GM21526 (cell line): ENCODE data around the gene NPPC.
"Not testable (repeated sequence)": the region's sequence is repeated elsewhere in the genome, so short reads cannot be mapped to it uniquely, and the experiment has no call there.

ENCODE experiments used
- ATAC-seq: cut with Tn5 transposase; IDR thresholded peaks from one replicate; pipeline ENCODE4 v1.9.1; 2021; ENCODE audit warnings: moderate library complexity; ENCODE audit not compliant: unreplicated experiment, low FRiP score

The NPPC gene

DNA sequence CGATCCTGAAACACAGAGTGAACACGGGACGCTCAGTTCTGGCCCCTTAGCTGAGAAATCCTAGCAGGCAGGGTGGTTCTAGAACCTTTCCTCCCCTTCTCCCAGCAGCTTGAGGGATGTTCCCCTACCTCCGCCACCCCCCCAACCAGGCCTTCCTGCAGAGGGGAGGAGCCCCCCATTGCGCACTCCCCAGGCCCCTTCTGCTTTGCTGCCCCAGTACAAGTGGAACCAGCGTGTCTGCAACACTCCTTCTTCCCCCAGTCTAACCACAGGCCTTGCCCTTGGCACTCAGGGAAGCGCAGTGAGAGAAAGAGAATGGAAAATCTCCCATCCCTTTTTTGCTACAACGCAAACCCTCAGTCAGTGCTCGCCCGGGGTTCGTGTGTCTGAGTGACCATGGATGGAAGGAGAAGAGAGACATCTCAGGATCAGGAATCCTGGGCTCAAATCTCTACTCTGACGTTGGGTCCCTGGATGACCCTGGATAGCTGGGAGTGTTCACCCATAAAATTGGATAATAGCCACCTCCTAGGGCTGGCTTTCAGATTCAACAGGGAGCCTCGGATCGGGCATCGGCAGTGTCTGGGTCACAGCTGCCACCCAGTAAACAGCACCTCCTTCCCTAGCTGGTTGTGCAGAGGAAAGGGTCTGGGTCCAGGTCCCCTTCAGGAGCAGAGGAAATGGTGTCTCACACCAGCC, 3.7 kb downstream of the NPPC start:
- no peak for ATAC-seq

- no peak for ATAC-seq
These were observed 5.4 kb downstream of the NPPC start for GRCh38 chr2:231920795-231921194.

DNA sequence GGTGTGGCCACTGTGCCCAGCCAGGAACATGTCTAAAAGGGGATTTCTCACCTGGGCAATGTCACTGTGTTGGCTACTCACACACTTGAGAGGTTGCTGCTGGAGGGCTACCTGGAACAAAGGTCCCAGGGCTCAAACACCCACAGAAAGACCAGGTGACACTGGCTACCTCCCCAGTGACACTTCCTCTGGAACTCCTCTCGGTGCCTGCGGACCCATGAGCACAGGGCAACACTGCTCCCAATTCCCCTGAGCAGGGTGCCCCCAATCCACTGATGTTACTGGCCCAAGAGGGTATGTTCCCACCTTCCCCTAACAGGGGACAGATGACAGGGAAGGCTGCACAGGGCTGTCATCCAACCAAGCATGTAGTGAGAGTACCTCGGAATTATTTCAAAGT, 5.8 kb downstream of the NPPC start:
- ATAC-seq: no peak

- ATAC-seq: no peak
These were observed 6.7 kb downstream of the NPPC start for GRCh38 chr2:231919341-231920035.

- no peak for ATAC-seq
These were observed 7.5 kb downstream of the NPPC start for GRCh38 chr2:231918501-231919330.

- no peak for ATAC-seq
These were observed 8.7 kb downstream of the NPPC start for GRCh38 chr2:231917280-231918066.

DNA sequence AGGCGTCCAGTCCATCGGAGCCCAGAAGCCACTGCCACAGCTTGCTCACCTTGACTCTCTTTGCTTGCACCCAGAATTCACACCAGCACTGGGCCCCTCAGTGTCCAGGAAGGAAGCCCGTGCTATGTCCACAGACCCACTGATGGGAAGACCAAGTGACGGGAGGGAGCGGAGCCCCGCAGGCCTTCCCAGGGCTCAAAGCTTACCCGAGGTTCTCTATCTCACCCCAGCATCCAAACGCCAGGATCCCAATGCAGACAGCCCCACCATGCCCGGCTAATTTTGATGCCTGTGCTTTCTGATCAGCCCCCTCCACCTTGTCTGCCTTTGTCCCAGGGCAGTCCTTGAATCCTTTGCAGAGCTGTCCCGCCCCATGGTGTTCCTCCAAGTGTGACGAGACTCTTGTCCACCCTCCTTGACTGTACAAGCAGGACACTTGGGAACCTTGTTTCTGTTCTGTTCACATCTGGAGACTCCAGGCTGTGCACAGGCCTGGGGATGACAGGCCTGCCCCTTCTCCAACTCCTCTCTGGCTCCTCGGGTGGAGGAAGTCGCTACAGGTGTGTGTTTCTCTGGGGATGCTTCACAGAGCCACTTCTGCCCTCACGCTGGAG, 12.0 kb downstream of the NPPC start:
- ATAC-seq: no peak

GRCh38 chr2:231911381-231911780, 14.8 kb downstream of the NPPC start:
- ATAC-seq: no peak

DNA sequence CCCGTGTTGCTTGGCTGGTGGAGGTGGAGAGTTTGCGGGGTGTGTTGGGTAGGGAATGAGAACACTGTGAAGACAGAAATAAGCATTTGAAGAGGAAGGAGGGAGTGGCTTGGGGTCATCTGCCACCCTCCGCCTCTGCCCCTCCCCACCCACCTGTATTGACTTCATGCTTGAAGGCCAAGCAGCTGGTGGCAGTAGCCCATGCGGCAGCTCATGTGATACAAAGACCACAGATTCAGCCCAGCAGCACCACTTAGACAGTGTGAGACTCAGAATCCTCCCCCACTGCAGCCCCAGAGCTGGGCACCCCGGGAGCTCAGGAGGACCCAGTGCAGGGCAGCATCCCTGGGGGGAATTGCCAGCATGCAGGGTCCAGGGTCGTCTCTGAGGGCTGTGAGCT, 15.4 kb downstream of the NPPC start:
- ATAC-seq: no peak

DNA sequence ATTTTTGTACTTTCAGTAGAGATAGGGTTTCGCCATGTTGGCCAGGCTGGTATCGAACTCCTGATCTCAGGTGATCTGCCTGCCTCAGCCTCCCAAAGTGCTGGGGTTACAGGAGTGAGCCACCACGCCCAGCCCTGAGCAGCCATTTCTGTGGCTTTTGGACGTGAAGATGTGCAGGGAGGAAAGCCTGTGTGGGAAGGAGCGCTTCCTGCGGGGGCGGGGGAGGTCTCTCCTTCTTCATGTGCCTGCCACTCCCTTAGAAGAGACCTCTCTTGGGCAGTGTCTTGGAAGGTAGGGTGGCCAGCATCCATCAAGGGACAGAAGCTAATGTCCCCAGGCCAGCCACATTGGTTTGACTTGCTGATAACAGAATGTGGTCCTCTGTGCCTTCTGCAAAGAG, 16.0 kb downstream of the NPPC start:
- not testable (repeated sequence) for ATAC-seq

GRCh38 chr2:231909631-231910030, 16.6 kb downstream of the NPPC start:
- ATAC-seq: no peak

GRCh38 chr2:231908584-231908983, 17.6 kb downstream of the NPPC start:
- no peak for ATAC-seq

- no peak for ATAC-seq
These were observed 18.4 kb downstream of the NPPC start for GRCh38 chr2:231907765-231908164.

- no peak for ATAC-seq
These were observed 21.2 kb downstream of the NPPC start for GRCh38 chr2:231905026-231905425.

DNA sequence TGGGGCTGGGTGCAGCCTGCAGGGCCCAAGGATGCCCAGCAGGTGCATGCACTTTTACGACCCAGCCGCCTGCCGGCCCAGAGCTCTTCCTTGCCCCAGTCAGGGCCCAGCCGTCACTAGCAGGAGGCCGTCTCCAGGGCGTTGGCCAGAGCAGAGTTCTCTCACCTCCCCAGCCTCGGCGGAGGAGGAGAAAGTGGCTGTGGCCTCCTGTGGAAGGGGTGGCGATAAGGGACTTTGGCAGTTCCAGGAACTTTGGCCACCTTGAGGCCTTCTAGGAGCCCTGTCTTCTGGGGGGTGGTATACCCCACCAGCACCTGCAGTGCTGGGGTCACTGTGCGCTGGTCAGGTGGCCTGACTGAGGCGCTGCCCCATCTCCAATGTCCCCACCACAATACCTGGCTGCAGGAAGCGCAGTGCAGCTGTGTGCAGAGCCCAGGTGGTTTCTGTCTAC, 22.0 kb downstream of the NPPC start:
- no peak for ATAC-seq

DNA sequence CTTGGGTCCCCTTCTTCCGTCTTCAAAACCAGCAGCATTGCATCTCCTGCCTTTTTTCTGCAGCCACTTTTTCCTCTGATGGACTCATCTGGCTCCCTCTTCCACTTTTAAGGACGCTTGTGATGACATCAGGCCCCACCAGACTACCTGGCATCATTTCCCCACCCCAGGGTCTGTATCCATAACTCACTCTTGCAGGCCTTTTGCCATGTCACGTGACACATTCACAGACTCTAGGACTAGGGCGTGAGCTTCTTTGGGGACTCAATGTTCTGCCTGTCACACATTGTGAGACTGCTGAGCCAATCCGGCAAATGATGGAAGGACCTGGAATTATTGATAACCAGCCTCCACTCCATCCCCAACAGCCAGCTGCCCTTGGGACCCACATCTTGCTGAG, 23.6 kb downstream of the NPPC start:
- no peak for ATAC-seq

DNA sequence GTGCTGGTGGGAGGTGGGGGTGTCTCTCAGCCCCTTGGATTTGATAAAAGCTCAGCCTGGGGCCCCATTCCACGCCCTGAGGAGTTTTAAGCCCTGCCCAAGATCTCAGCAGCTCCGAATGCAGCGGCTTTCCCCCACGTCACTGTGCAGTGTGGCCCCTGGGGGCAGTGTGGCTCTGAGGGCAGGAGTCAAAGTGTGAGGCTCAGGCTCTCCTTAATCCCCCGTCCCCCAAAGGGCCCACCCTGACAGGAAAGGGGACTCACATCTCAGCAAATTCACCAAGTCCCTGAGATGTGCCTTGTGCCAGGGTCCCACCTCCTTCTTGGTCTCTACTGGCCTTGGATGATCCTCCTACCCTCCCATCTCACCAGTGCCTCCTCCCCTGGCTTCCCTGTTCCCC, 25.2 kb downstream of the NPPC start:
- no peak for ATAC-seq

DNA sequence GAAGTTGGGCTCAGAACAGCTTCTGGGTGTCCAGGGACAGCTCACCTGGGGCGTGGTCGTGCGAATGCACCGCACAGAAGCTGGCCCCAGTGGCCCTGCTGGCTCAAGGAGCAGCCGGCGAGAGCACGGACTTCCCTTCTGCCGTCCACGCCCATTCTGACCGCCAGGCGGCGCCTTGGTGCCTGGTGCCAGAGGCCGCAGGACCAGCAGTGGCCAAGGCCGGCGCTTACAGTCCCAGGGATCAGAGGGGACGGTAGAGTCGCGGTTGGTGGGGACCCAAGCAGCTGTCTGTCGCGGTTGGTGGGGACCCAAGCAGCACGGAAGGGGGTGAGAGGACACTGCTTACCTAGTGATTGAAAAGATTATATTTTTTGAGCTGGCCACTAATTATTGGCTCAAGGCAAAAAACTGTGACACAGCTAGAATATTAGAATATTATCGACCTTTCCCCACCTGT, 25.7 kb downstream of the NPPC start:
- peak; percentile 49 for ATAC-seq

- ATAC-seq: no peak
These were observed 31.4 kb downstream of the NPPC start for GRCh38 chr2:231894566-231895380.
